GM12865 (cell line): ENCODE data around the gene DNMT3L.
"Not testable (repeated sequence)": the region's sequence is repeated elsewhere in the genome, so short reads cannot be mapped to it uniquely, and the experiment has no call there.

Experiments
- DNase-seq: peaks from one replicate; pipeline ENCODE4 v3.0.0; 2010; ENCODE audit warnings: low read depth
- H3K4me3 ChIP-seq: 2 replicates; pipeline ENCODE4 v1.5.1; 2011; ENCODE audit warnings: mild to moderate bottlenecking, low read depth, low read length, control low read depth
- TF ChIP-seq, protein P1 (sequence below): IDR thresholded peaks from 2 replicates; pipeline ENCODE4 v1.5.1; 2011; ENCODE audit warnings: low read length, control low read depth, low read depth, inconsistent platforms; ENCODE audit not compliant: insufficient read depth; ENCODE audit errors: missing control alignments

DNMT3L gene

GRCh38 chr21:44285138-44285992 is 23.7 kb upstream of the DNMT3L start, which contains the start of gene AIRE:
AIRE (plus strand) TSS chr21:44285876; CDS start chr21:44286007, 131 bp downstream.
- no peak within 1 kb of the TSS for H3K4me3 ChIP-seq
- no peak for DNase-seq
- TF ChIP-seq, protein P1, sequence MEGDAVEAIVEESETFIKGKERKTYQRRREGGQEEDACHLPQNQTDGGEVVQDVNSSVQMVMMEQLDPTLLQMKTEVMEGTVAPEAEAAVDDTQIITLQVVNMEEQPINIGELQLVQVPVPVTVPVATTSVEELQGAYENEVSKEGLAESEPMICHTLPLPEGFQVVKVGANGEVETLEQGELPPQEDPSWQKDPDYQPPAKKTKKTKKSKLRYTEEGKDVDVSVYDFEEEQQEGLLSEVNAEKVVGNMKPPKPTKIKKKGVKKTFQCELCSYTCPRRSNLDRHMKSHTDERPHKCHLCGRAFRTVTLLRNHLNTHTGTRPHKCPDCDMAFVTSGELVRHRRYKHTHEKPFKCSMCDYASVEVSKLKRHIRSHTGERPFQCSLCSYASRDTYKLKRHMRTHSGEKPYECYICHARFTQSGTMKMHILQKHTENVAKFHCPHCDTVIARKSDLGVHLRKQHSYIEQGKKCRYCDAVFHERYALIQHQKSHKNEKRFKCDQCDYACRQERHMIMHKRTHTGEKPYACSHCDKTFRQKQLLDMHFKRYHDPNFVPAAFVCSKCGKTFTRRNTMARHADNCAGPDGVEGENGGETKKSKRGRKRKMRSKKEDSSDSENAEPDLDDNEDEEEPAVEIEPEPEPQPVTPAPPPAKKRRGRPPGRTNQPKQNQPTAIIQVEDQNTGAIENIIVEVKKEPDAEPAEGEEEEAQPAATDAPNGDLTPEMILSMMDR: no peak

- DNase-seq: no peak
- TF ChIP-seq, protein P1: no peak
- no peak overlapping the region for H3K4me3 ChIP-seq
Measured at GRCh38 chr21:44283948-44284347, 22.3 kb upstream of the DNMT3L start.

DNA sequence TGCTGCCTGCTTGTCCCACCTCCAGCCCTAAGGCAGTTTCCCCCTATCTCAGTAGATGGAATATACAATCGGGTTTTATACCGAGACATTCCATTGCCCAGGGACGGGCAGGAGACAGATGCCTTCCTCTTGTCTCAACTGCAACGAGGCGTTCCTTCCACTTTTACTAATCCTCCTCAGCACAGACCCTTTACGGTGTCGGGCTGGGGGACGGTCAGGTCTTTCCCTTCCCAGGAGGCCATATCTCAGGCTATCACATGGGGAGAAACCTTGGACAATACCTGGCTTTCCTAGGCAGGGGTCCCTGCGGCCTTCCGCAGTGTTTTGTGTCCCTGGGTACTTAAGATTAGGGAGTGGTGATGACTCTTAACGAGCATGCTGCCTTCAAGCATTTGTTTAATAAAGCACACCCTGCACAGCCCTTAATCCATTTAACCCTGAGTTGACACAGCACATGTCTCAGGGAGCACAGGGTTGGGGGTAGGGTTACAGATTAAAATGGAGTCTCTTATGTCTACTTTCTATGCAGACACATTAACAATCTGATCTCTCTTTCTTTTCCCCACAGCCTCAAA is 21.6 kb upstream of the DNMT3L start:
- DNase-seq, H3K4me3 ChIP-seq: not testable (repeated sequence)

DNA sequence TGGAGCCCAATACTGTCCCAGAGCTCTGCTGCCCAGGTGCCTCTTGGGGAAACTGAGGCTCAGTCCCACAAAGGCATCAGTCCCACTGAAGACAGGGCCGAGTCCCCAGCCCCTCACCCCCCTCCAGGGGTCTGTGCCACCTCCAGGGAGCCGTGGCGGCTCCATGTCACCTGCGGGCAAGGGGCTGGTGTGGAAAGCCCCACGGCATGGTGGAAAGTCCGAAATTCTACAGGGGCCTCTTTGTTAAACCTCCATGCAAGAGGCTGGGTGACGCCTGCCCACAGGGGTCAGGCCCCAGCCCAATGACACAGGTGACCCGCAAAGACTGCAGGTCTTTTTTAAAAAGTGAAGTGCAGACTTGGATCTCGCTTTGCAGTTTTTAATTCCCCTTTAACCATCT is 20.7 kb upstream of the DNMT3L start:
- H3K4me3 ChIP-seq: no peak overlapping the region
- DNase-seq: no peak
- TF ChIP-seq, protein P1: no peak

GRCh38 chr21:44281801-44282200 is 20.1 kb upstream of the DNMT3L start:
- no peak for DNase-seq
- TF ChIP-seq, protein P1: no peak
- H3K4me3 ChIP-seq: no peak overlapping the region

- TF ChIP-seq, protein P1: no peak
- no peak for DNase-seq
Measured at GRCh38 chr21:44279354-44280260, 17.9 kb upstream of the DNMT3L start.

GRCh38 chr21:44275041-44275440 is 13.3 kb upstream of the DNMT3L start:
- H3K4me3 ChIP-seq: no peak overlapping the region
- TF ChIP-seq, protein P1: no peak
- no peak for DNase-seq

More at GRCh38 chr21:44279354-44280260, 17.9 kb upstream of the DNMT3L start:
- H3K4me3 ChIP-seq: no peak overlapping the region
